ENCODE results near the gene NUCB1.
"Not testable (repeated sequence)": the region's sequence is repeated elsewhere in the genome, so short reads cannot be mapped to it uniquely, and the experiment has no call there.

DNA sequence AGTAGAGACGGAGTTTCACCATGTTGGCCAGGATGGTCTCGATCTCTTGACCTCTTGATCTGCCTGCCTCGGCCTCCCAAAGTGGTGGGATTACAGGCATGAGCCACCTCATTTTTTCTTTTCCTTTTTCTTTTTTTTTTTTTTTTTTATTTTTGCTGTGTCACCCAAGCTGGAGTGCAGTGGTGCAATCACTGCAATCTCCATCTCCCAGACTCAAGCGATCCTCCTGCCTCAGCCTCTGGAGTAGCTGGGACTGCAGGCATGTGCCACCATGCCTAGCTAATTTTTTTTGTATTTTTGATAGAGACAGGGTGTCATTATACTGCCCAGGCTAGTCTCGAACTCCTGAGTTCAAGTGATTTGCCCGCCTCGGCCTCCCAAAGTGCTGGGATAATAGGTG is 2.2 kb downstream of the NUCB1 start:
- TF ChIP-seq, protein P1, sequence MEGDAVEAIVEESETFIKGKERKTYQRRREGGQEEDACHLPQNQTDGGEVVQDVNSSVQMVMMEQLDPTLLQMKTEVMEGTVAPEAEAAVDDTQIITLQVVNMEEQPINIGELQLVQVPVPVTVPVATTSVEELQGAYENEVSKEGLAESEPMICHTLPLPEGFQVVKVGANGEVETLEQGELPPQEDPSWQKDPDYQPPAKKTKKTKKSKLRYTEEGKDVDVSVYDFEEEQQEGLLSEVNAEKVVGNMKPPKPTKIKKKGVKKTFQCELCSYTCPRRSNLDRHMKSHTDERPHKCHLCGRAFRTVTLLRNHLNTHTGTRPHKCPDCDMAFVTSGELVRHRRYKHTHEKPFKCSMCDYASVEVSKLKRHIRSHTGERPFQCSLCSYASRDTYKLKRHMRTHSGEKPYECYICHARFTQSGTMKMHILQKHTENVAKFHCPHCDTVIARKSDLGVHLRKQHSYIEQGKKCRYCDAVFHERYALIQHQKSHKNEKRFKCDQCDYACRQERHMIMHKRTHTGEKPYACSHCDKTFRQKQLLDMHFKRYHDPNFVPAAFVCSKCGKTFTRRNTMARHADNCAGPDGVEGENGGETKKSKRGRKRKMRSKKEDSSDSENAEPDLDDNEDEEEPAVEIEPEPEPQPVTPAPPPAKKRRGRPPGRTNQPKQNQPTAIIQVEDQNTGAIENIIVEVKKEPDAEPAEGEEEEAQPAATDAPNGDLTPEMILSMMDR (IDR thresholded peaks at IDR 0.05), result not testable (repeated sequence)
- not testable (repeated sequence) for TF ChIP-seq POLR2A (IDR thresholded peaks at IDR 0.05)

Measured in Peyer's patch (tissue), 4 donors.